AG08395 (cell line): ENCODE data around the gene DLST.

Experiments used
- DNase-seq: peaks from one replicate; pipeline ENCODE4 v3.0.0; 2012; ENCODE audit warnings: mixed read lengths, low spot score

Gene DLST

GRCh38 chr14:74860899-74861733 lies 20.6 kb upstream of the DLST start:
- peak; percentile 84 for DNase-seq

- no peak for DNase-seq
Observed at GRCh38 chr14:74861734-74862090, 20.0 kb upstream of the DLST start.

GRCh38 chr14:74863274-74863673 lies 18.4 kb upstream of the DLST start:
- no peak for DNase-seq

- DNase-seq = no peak
Observed at GRCh38 chr14:74864198-74864597, 17.5 kb upstream of the DLST start.

GRCh38 chr14:74865156-74865555 lies 16.6 kb upstream of the DLST start:
- DNase-seq = no peak

GRCh38 chr14:74866708-74867389 lies 14.9 kb upstream of the DLST start:
- DNase-seq = no peak

GRCh38 chr14:74867673-74868072 lies 14.0 kb upstream of the DLST start:
- peak; percentile 85 for DNase-seq

GRCh38 chr14:74868739-74869138 lies 13.0 kb upstream of the DLST start:
- DNase-seq = no peak

GRCh38 chr14:74871819-74872218 lies 9.9 kb upstream of the DLST start:
- DNase-seq = no peak

GRCh38 chr14:74875204-74875603 lies 6.5 kb upstream of the DLST start:
- DNase-seq = no peak

GRCh38 chr14:74875941-74876913 lies 5.5 kb upstream of the DLST start, which contains the start of gene PROX2:
Gene PROX2 (minus strand): TSS chr14:74876145. CDS start chr14:74863834, 12,311 bp downstream.
- DNase-seq = no peak

GRCh38 chr14:74879427-74880182 lies 2.1 kb upstream of the DLST start:
- no peak for DNase-seq

- DNase-seq = peak; percentile 40
Observed at GRCh38 chr14:74882103-74882920, 596 bp downstream of the DLST start.

- DNase-seq = peak; percentile 92
Observed at GRCh38 chr14:74886001-74886400, 4.3 kb downstream of the DLST start.

- no peak for DNase-seq
Observed at GRCh38 chr14:74888164-74889158, 6.7 kb downstream of the DLST start.

- DNase-seq = no peak
Observed at GRCh38 chr14:74890262-74890661, 8.5 kb downstream of the DLST start.

- no peak for DNase-seq
Observed at GRCh38 chr14:74891870-74892269, 10.2 kb downstream of the DLST start.

GRCh38 chr14:74892745-74893144 lies 11.0 kb downstream of the DLST start:
- DNase-seq = no peak

- DNase-seq = no peak
Observed at GRCh38 chr14:74893614-74894091, 11.9 kb downstream of the DLST start.
